ENCODE results near the gene DNAH6. TPM values are rescaled to one million over a fixed set of nuclear protein-coding genes. Genes with fewer than 3 reads are reported as not detected.

Gene DNAH6
- total RNA-seq, 1 experiment from 2014 or later: 0.39 TPM

DNA sequence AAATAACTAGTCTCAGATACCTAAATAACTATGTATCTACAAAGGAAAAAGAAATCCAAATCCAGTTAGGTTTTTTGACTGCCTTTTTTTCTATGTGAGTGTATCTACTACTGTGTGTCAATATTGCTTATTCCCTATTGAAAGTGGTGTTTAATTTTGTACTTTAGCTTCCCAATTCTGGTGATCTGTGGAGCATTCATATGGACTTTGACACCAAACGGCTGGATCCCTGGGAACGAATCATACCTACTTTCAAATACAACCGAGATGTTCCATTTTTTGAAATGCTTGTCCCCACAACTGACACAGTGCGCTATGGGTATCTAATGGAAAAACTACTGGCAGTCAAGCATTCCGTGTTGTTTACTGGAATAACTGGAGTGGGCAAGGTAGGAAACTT is 152.8 kb downstream of the DNAH6 start (continued):
- no peak for TF ChIP-seq HMGA2 (CRISPR knock-in tag; IDR thresholded peaks at IDR 0.05)

DNA sequence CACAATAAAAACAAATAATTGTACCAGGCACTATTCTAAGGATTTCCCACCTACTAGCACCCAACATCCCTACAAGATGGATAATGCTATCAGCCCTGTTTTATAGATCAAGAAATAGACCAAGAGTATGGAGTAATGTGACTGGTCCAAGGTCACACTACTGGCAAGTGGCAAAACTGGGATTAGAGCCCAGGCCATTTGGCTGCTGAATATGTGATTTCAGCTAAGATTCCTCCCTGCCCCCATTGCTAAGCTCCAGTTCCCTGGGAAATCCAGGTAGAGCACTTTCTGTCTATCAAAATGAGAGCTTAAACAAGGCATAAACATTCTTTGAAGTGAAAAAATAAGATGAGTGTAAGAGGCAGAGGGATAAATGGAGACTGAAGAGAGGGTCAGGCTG is 157.8 kb downstream of the DNAH6 start:
- Mint-ChIP-seq H3K4me3 (no peak overlapping the region), H3K27me3 (ENCODE audit: low read depth) (peaks cover 3% of the 10 kb centered on the region; the same call in 1 of the 2 replicates), H3K27ac (no peak overlapping the region), H3K36me3 (no peaks in the 10 kb centered on the region), H3K9me3 (no peaks in the 10 kb centered on the region), H3K4me1 (no peaks in the 10 kb centered on the region)
- no peak for ATAC-seq
- TF ChIP-seq, protein P1, sequence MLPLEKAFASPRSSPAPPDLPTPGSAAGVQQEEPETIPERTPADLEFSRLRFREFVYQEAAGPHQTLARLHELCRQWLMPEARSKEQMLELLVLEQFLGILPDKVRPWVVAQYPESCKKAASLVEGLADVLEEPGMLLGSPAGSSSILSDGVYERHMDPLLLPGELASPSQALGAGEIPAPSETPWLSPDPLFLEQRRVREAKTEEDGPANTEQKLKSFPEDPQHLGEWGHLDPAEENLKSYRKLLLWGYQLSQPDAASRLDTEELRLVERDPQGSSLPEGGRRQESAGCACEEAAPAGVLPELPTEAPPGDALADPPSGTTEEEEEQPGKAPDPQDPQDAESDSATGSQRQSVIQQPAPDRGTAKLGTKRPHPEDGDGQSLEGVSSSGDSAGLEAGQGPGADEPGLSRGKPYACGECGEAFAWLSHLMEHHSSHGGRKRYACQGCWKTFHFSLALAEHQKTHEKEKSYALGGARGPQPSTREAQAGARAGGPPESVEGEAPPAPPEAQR (CRISPR knock-in tag; IDR thresholded peaks at IDR 0.05): no peak
- TF ChIP-seq FOXK1 (CRISPR knock-in tag; IDR thresholded peaks at IDR 0.05): no peak
- no peak for TF ChIP-seq GABPB1 (CRISPR knock-in tag; IDR thresholded peaks at IDR 0.05)
- TF ChIP-seq, protein P2, sequence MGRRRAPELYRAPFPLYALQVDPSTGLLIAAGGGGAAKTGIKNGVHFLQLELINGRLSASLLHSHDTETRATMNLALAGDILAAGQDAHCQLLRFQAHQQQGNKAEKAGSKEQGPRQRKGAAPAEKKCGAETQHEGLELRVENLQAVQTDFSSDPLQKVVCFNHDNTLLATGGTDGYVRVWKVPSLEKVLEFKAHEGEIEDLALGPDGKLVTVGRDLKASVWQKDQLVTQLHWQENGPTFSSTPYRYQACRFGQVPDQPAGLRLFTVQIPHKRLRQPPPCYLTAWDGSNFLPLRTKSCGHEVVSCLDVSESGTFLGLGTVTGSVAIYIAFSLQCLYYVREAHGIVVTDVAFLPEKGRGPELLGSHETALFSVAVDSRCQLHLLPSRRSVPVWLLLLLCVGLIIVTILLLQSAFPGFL (CRISPR knock-in tag; IDR thresholded peaks at IDR 0.05; ENCODE audit: borderline replicate concordance): no peak
- TF ChIP-seq SMAD3 (CRISPR knock-in tag; IDR thresholded peaks at IDR 0.05; ENCODE audit: borderline replicate concordance): no peak
- TF ChIP-seq, protein P3, sequence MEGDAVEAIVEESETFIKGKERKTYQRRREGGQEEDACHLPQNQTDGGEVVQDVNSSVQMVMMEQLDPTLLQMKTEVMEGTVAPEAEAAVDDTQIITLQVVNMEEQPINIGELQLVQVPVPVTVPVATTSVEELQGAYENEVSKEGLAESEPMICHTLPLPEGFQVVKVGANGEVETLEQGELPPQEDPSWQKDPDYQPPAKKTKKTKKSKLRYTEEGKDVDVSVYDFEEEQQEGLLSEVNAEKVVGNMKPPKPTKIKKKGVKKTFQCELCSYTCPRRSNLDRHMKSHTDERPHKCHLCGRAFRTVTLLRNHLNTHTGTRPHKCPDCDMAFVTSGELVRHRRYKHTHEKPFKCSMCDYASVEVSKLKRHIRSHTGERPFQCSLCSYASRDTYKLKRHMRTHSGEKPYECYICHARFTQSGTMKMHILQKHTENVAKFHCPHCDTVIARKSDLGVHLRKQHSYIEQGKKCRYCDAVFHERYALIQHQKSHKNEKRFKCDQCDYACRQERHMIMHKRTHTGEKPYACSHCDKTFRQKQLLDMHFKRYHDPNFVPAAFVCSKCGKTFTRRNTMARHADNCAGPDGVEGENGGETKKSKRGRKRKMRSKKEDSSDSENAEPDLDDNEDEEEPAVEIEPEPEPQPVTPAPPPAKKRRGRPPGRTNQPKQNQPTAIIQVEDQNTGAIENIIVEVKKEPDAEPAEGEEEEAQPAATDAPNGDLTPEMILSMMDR (IDR thresholded peaks at IDR 0.05): no peak
- TF ChIP-seq SP1 (CRISPR knock-in tag; conservative IDR thresholded peaks at IDR 0.05): no peak
- no peak for TF ChIP-seq MYBL2 (CRISPR knock-in tag; IDR thresholded peaks at IDR 0.05)
- no peak for TF ChIP-seq ELF4 (CRISPR knock-in tag; IDR thresholded peaks at IDR 0.05; ENCODE audit: low read depth)
- ChIA-PET CTCF (no interaction called here), POLR2A (no interaction called here)
- no peak for DNase-seq (ENCODE audit: low spot score)

DNA sequence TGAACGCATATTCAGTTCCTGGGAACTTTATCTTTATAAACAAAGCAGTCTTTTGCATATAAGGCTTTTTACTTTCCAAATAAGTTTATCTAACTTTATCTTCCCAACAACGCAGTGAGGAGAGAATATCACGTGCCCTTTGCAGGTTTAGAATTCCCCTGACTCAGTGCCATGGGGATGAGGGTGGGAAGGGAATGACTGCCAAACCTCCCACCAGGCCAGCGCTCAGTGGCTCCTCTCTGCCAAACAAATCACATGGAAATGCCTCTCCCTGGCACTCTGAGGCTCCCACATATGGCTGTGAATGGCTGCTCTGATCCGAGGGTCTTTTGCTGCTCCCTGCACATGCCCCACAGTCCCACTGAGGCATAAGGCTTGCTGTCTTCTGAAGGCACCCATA is 158.3 kb downstream of the DNAH6 start:
- ChIA-PET POLR2A (no interaction called here), CTCF (no interaction called here)
- DNase-seq (ENCODE audit: low spot score): no peak
- no peak for ATAC-seq
- H3K4me3 Mint-ChIP-seq: no peak overlapping the region
- H3K36me3 Mint-ChIP-seq: no peaks in the 10 kb centered on the region
- H3K9me3 Mint-ChIP-seq: no peaks in the 10 kb centered on the region
- no peak overlapping the region for H3K27ac Mint-ChIP-seq
- H3K4me1 Mint-ChIP-seq: no peaks in the 10 kb centered on the region
- H3K27me3 Mint-ChIP-seq (ENCODE audit: low read depth): no peaks in the 10 kb centered on the region; the same call in 1 of the 2 replicates
- TF ChIP-seq, protein P4, sequence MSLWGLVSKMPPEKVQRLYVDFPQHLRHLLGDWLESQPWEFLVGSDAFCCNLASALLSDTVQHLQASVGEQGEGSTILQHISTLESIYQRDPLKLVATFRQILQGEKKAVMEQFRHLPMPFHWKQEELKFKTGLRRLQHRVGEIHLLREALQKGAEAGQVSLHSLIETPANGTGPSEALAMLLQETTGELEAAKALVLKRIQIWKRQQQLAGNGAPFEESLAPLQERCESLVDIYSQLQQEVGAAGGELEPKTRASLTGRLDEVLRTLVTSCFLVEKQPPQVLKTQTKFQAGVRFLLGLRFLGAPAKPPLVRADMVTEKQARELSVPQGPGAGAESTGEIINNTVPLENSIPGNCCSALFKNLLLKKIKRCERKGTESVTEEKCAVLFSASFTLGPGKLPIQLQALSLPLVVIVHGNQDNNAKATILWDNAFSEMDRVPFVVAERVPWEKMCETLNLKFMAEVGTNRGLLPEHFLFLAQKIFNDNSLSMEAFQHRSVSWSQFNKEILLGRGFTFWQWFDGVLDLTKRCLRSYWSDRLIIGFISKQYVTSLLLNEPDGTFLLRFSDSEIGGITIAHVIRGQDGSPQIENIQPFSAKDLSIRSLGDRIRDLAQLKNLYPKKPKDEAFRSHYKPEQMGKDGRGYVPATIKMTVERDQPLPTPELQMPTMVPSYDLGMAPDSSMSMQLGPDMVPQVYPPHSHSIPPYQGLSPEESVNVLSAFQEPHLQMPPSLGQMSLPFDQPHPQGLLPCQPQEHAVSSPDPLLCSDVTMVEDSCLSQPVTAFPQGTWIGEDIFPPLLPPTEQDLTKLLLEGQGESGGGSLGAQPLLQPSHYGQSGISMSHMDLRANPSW (CRISPR knock-in tag; conservative IDR thresholded peaks at IDR 0.05; ENCODE audit: low read depth): no peak
- TF ChIP-seq, protein P5, sequence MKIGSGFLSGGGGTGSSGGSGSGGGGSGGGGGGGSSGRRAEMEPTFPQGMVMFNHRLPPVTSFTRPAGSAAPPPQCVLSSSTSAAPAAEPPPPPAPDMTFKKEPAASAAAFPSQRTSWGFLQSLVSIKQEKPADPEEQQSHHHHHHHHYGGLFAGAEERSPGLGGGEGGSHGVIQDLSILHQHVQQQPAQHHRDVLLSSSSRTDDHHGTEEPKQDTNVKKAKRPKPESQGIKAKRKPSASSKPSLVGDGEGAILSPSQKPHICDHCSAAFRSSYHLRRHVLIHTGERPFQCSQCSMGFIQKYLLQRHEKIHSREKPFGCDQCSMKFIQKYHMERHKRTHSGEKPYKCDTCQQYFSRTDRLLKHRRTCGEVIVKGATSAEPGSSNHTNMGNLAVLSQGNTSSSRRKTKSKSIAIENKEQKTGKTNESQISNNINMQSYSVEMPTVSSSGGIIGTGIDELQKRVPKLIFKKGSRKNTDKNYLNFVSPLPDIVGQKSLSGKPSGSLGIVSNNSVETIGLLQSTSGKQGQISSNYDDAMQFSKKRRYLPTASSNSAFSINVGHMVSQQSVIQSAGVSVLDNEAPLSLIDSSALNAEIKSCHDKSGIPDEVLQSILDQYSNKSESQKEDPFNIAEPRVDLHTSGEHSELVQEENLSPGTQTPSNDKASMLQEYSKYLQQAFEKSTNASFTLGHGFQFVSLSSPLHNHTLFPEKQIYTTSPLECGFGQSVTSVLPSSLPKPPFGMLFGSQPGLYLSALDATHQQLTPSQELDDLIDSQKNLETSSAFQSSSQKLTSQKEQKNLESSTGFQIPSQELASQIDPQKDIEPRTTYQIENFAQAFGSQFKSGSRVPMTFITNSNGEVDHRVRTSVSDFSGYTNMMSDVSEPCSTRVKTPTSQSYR (CRISPR knock-in tag; IDR thresholded peaks at IDR 0.05): no peak
- no peak for TF ChIP-seq CBFB (CRISPR knock-in tag; IDR thresholded peaks at IDR 0.05; ENCODE audit: low read depth)
- no peak for TF ChIP-seq CREB1 (CRISPR knock-in tag; IDR thresholded peaks at IDR 0.05)
- TF ChIP-seq, protein P6, sequence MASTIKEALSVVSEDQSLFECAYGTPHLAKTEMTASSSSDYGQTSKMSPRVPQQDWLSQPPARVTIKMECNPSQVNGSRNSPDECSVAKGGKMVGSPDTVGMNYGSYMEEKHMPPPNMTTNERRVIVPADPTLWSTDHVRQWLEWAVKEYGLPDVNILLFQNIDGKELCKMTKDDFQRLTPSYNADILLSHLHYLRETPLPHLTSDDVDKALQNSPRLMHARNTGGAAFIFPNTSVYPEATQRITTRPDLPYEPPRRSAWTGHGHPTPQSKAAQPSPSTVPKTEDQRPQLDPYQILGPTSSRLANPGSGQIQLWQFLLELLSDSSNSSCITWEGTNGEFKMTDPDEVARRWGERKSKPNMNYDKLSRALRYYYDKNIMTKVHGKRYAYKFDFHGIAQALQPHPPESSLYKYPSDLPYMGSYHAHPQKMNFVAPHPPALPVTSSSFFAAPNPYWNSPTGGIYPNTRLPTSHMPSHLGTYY (CRISPR knock-in tag; IDR thresholded peaks at IDR 0.05): no peak
- TF ChIP-seq ZNF263 (CRISPR knock-in tag; IDR thresholded peaks at IDR 0.05; ENCODE audit: low read depth): no peak
- TF ChIP-seq, protein P7, sequence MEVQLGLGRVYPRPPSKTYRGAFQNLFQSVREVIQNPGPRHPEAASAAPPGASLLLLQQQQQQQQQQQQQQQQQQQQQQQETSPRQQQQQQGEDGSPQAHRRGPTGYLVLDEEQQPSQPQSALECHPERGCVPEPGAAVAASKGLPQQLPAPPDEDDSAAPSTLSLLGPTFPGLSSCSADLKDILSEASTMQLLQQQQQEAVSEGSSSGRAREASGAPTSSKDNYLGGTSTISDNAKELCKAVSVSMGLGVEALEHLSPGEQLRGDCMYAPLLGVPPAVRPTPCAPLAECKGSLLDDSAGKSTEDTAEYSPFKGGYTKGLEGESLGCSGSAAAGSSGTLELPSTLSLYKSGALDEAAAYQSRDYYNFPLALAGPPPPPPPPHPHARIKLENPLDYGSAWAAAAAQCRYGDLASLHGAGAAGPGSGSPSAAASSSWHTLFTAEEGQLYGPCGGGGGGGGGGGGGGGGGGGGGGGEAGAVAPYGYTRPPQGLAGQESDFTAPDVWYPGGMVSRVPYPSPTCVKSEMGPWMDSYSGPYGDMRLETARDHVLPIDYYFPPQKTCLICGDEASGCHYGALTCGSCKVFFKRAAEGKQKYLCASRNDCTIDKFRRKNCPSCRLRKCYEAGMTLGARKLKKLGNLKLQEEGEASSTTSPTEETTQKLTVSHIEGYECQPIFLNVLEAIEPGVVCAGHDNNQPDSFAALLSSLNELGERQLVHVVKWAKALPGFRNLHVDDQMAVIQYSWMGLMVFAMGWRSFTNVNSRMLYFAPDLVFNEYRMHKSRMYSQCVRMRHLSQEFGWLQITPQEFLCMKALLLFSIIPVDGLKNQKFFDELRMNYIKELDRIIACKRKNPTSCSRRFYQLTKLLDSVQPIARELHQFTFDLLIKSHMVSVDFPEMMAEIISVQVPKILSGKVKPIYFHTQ (CRISPR knock-in tag; IDR thresholded peaks at IDR 0.05): no peak
- TF ChIP-seq, protein P1 (CRISPR knock-in tag; IDR thresholded peaks at IDR 0.05): no peak
- no peak for TF ChIP-seq TCF7 (CRISPR knock-in tag; IDR thresholded peaks at IDR 0.05; ENCODE audit: low read depth)
- no peak for TF ChIP-seq ELF4 (CRISPR knock-in tag; IDR thresholded peaks at IDR 0.05; ENCODE audit: low read depth)

Data from WTC11 (cell line).